SU-DHL-6 (cell line): ENCODE results near the gene PDE1C.

Source experiments
- CTCF ChIP-seq: fragments of 200-600 bp; sonication (generic); IDR thresholded peaks from one replicate; pipeline ENCODE4 v1.5.1; 2017; ENCODE audit warnings: antibody characterized with exemption, mild to moderate bottlenecking, low read length, moderate library complexity; ENCODE audit not compliant: insufficient read depth, poor library complexity, severe bottlenecking
- EZH2phosphoT487 ChIP-seq: fragments of 200-600 bp; sonication (generic), shearing (Covaris generic); conservative IDR thresholded peaks from 2 replicates; pipeline ENCODE4 v1.6.1; 2018; ENCODE audit warnings: mild to moderate bottlenecking, antibody characterized with exemption, low read length, moderate library complexity, mixed read lengths

GRCh38 chr7:31705377-31705776, 364.8 kb downstream of the PDE1C start:
- no peak for TF ChIP-seq CTCF
- no peak for TF ChIP-seq EZH2phosphoT487
